ENCODE data around the gene LTBP2. TPM values are rescaled to one million over a fixed set of nuclear protein-coding genes. Genes with fewer than 3 reads are reported as not detected.

LTBP2 gene
- total and polyA plus RNA-seq, 2 of the 13 experiments (the other 11 are each of a cell fraction or from before 2014, with no cell fraction given), result 0.20 to 0.41 TPM

DNA sequence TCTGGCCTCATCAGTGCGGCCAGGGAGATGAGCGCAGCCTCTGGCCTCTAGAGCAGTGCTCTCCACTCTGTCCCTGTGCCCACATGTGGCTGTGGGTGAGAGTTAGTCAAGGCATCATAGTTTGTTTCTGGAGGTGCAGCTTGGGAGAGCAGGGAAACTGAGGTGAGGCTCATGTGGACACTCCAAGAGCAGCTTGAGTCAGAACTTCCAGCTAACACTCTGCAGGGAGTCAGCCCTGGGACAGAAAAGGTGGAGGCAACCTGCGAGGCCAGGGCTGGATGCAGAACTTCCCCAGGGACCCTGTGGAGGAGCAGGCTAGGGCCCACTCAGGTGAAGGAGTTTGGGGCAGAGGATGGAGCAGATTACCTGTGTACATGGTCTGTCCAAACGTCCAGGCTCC is 107.6 kb downstream of the LTBP2 start (continued):
- no peak for TF ChIP-seq ZNF678 (CRISPR knock-in tag; IDR thresholded peaks at IDR 0.05)
- TF ChIP-seq BCL3 (CRISPR knock-in tag; IDR thresholded peaks at IDR 0.05), result no peak

DNA sequence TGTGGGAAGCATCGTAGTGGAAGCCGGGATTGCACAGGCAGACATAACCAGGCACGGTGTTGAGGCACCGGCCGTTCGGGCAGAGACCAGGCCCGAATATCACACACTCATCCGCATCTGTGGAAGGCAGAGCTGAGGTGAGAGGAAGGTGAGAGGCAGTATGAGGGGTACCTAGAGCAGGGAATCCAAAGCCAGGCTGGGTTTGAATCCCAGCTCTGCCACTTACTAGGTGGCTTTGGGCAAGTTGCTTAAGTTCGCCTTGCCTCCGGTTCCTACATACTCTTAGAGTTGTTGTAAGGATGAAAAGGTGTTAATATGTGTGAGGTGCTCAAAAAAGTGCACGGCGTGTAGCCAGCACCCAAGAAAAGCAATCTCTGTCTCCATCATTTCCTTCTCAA is 108.1 kb downstream of the LTBP2 start:
- peaks cover 0 to 22% of the 10 kb centered on the region in 2 experiments; a peak in 2 of 5 replicates for H3K27me3 ChIP-seq (ENCODE audit: control insufficient read depth in 1 of 2, insufficient read depth in 2 of 2, low read length in 2 of 2)
- ChIA-PET CTCF (ENCODE audit: low intra/inter-chr PET ratio, low total read pairs) (no interaction called here), POLR2A (interaction anchor here (1.5 kb wide), 1 partner anchor 11 kb away, joined by 5 read pairs; the partner anchor contains the start of genes ISCA2 and NPC2)
- in situ Hi-C loops (cut with HindIII; ENCODE audit: extremely low pct_ligation_motif_present, low pct_unique_long_range_greater_than_20kb) (no loop called here), intact Hi-C loops (cut with micrococcal nuclease; ENCODE audit: unreplicated experiment) (loop anchor here (5.0 kb wide), 2 partner anchors 108 to 298 kb away; partner anchors contain the start of gene LTBP2)
- H3K27ac ChIP-seq (ENCODE audit: extremely low read length, insufficient read depth, low read length), result no peak overlapping the region
- ATAC-seq, result no peak
- DNase-seq (ENCODE audit: low spot score), result no peak
- no peaks in the 10 kb centered on the region for H3K79me2 ChIP-seq (ENCODE audit: insufficient read depth, low read length)
- FAIRE-seq, result no peak
- 0 out of 2 replicates have a peak, but pooled peaks cover 4% of the 10 kb centered on the region for H3K4me1 ChIP-seq (ENCODE audit: insufficient read depth, low read length)
- BruUV-seq (replicated peaks), result no TSS peak
- H2AFZ ChIP-seq (ENCODE audit: low read length), result no peak overlapping the region
- WGBS (ENCODE audit: low lambda C conversion rate), result 74% methylated on average over 9 of the region's 12 CpGs
- H3K9me3 ChIP-seq (ENCODE audit: low read length), result no peaks in the 10 kb centered on the region
- no peak overlapping the region for H3K4me2 ChIP-seq (ENCODE audit: low read depth, low read length)
- H3K4me3 ChIP-seq (replicated peaks in 1 of 3; ENCODE audit: insufficient read depth in 1 of 3, low read depth in 2 of 3, low read length in 3 of 3), result no peak overlapping the region
- H3K9ac ChIP-seq (ENCODE audit: insufficient read depth, low read depth, low read length), result no peak overlapping the region
- H4K20me1 ChIP-seq (ENCODE audit: insufficient read depth, low read length), result no peaks in the 10 kb centered on the region
- no peaks in the 10 kb centered on the region for H3K36me3 ChIP-seq (replicated peaks in 1 of 2; ENCODE audit: control insufficient read depth in 1 of 2, insufficient read depth in 2 of 2, low read length in 2 of 2)
- TF ChIP-seq BRD4 (CRISPR knock-in tag; IDR thresholded peaks at IDR 0.05), result no peak
- TF ChIP-seq ZNF572 (CRISPR knock-in tag; IDR thresholded peaks at IDR 0.05), result no peak
- TF ChIP-seq TCF7 (IDR thresholded peaks at IDR 0.05; ENCODE audit: low read depth), result no peak
- TF ChIP-seq, protein P1, sequence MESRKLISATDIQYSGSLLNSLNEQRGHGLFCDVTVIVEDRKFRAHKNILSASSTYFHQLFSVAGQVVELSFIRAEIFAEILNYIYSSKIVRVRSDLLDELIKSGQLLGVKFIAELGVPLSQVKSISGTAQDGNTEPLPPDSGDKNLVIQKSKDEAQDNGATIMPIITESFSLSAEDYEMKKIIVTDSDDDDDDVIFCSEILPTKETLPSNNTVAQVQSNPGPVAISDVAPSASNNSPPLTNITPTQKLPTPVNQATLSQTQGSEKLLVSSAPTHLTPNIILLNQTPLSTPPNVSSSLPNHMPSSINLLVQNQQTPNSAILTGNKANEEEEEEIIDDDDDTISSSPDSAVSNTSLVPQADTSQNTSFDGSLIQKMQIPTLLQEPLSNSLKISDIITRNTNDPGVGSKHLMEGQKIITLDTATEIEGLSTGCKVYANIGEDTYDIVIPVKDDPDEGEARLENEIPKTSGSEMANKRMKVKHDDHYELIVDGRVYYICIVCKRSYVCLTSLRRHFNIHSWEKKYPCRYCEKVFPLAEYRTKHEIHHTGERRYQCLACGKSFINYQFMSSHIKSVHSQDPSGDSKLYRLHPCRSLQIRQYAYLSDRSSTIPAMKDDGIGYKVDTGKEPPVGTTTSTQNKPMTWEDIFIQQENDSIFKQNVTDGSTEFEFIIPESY (CRISPR knock-in tag; IDR thresholded peaks at IDR 0.05), result no peak
- TF ChIP-seq TRIM22 (IDR thresholded peaks at IDR 0.05), result no peak
- no peak for TF ChIP-seq GPN1 (CRISPR knock-in tag; IDR thresholded peaks at IDR 0.05; ENCODE audit: borderline replicate concordance)
- no peak for TF ChIP-seq ELF1 (CRISPR knock-in tag; IDR thresholded peaks at IDR 0.05)
- no peak for TF ChIP-seq KLF6 (CRISPR knock-in tag; IDR thresholded peaks at IDR 0.05)
- no peak for TF ChIP-seq TOE1 (CRISPR knock-in tag; IDR thresholded peaks at IDR 0.05)
- TF ChIP-seq ATM (IDR thresholded peaks at IDR 0.05; ENCODE audit: borderline replicate concordance), result no peak
- TF ChIP-seq, protein P2, sequence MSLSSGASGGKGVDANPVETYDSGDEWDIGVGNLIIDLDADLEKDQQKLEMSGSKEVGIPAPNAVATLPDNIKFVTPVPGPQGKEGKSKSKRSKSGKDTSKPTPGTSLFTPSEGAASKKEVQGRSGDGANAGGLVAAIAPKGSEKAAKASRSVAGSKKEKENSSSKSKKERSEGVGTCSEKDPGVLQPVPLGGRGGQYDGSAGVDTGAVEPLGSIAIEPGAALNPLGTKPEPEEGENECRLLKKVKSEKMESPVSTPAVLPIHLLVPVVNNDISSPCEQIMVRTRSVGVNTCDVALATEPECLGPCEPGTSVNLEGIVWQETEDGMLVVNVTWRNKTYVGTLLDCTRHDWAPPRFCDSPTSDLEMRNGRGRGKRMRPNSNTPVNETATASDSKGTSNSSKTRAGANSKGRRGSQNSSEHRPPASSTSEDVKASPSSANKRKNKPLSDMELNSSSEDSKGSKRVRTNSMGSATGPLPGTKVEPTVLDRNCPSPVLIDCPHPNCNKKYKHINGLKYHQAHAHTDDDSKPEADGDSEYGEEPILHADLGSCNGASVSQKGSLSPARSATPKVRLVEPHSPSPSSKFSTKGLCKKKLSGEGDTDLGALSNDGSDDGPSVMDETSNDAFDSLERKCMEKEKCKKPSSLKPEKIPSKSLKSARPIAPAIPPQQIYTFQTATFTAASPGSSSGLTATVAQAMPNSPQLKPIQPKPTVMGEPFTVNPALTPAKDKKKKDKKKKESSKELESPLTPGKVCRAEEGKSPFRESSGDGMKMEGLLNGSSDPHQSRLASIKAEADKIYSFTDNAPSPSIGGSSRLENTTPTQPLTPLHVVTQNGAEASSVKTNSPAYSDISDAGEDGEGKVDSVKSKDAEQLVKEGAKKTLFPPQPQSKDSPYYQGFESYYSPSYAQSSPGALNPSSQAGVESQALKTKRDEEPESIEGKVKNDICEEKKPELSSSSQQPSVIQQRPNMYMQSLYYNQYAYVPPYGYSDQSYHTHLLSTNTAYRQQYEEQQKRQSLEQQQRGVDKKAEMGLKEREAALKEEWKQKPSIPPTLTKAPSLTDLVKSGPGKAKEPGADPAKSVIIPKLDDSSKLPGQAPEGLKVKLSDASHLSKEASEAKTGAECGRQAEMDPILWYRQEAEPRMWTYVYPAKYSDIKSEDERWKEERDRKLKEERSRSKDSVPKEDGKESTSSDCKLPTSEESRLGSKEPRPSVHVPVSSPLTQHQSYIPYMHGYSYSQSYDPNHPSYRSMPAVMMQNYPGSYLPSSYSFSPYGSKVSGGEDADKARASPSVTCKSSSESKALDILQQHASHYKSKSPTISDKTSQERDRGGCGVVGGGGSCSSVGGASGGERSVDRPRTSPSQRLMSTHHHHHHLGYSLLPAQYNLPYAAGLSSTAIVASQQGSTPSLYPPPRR (CRISPR knock-in tag; IDR thresholded peaks at IDR 0.05; ENCODE audit: borderline replicate concordance), result no peak
- no peak for TF ChIP-seq RBFOX2 (IDR thresholded peaks at IDR 0.05; ENCODE audit: low read depth, low read length)

Measured in HepG2 (cell line).